ENCODE results near the gene SMC6.

- TF ChIP-seq POLR2A (IDR thresholded peaks at IDR 0.05; ENCODE audit: low read depth, low read length) (no peak), POLR2AphosphoS5 (IDR thresholded peaks at IDR 0.05; ENCODE audit: low read depth, low read length) (no peak), TAF1 (IDR thresholded peaks at IDR 0.05; ENCODE audit: borderline replicate concordance, low read depth, low read length) (no peak)
These were observed 39.7 kb upstream of the SMC6 start for GRCh38 chr2:17793296-17793695.

All from GM12892 (cell line).